Colonic mucosa (tissue), 4 donors: Measurements from ENCODE around the gene MBOAT7. TPM values are rescaled to one million over a fixed set of nuclear protein-coding genes. Genes with fewer than 3 reads are reported as not detected.
"Not testable (repeated sequence)": the region's sequence is repeated elsewhere in the genome, so short reads cannot be mapped to it uniquely, and the experiment has no call there.

Source experiments
- DNase-seq: peaks from one replicate; pipeline ENCODE4 v3.0.0-alpha.2; 2020
- H3K27ac ChIP-seq: fragments of 200-600 bp; one replicate; pipeline ENCODE4 v1.8.0; 2021
- H3K27me3 ChIP-seq: fragments of 200-600 bp; one replicate; pipeline ENCODE4 v1.8.0; 2021
- H3K36me3 ChIP-seq: fragments of 200-600 bp; one replicate; pipeline ENCODE4 v1.8.0; 2021
- H3K4me1 ChIP-seq: fragments of 200-600 bp; one replicate; pipeline ENCODE4 v1.8.0; 2021; ENCODE audit warnings: mild to moderate bottlenecking
- H3K4me3 ChIP-seq: fragments of 200-600 bp; one replicate; pipeline ENCODE4 v1.8.0; 2021
- H3K9ac ChIP-seq, 2 donors: one replicate each; pipeline ENCODE4 v1.7.0; 2013; ENCODE audit warnings: control low read depth in 2 of 2, low read depth in 2 of 2, low read length in 2 of 2
- H3K9me3 ChIP-seq: fragments of 200-600 bp; one replicate; pipeline ENCODE4 v1.8.0; 2021
- CTCF ChIP-seq: fragments of 200-600 bp; IDR thresholded peaks from one replicate; pipeline ENCODE4 v1.8.0; 2022; ENCODE audit warnings: antibody characterized with exemption, mild to moderate bottlenecking
- intact Hi-C: fragments of 100-400 bp; cut with DNase I; formaldehyde crosslinking; loops from one replicate; pipeline ENCODE4 v1.14.1; 2022
- total RNA-seq, 2 donors: library from RNA; stranded (reverse); fragmentation: NEBNext Ultra II Directional in 1 of 2; extraction: Animal tissue kit (Norgen Biotek cat#: 25700) in 1 of 2; gene quantifications; one replicate each; pipeline ENCODE4 v1.2.1, GENCODE V29; 2021
- donor health status: healthy.
- donor health status: DM: no; HTN: no; CAD: no.
- donor health status: DM: no; HTN: no; CAD: no.

MBOAT7 gene
- total RNA-seq, 2 donors from 2014 or later: 122 to 142 TPM

GRCh38 chr19:54223277-54223936 lies 34.0 kb upstream of the MBOAT7 start:
- DNase-seq, H3K27ac ChIP-seq, H3K9me3 ChIP-seq, H3K27me3 ChIP-seq, H3K36me3 ChIP-seq, H3K9ac ChIP-seq, intact Hi-C loops, H3K4me3 ChIP-seq, H3K4me1 ChIP-seq: not testable (repeated sequence)

GRCh38 chr19:54222474-54223276 lies 33.3 kb upstream of the MBOAT7 start, which contains the start of gene LILRB3:
Gene LILRB3, minus strand, starts transcription at chr19:54223007. Its CDS starts 31 bp downstream, at chr19:54222976.
- H3K36me3 ChIP-seq, H3K9me3 ChIP-seq, H3K27ac ChIP-seq, H3K4me3 ChIP-seq, H3K9ac ChIP-seq, intact Hi-C loops, H3K4me1 ChIP-seq, H3K27me3 ChIP-seq, DNase-seq: not testable (repeated sequence)

GRCh38 chr19:54221947-54222346 lies 32.6 kb upstream of the MBOAT7 start:
- H3K4me3 ChIP-seq, H3K4me1 ChIP-seq, DNase-seq, H3K27ac ChIP-seq, H3K36me3 ChIP-seq, H3K9ac ChIP-seq, intact Hi-C loops, H3K9me3 ChIP-seq, H3K27me3 ChIP-seq: not testable (repeated sequence)

- H3K9me3 ChIP-seq, DNase-seq, H3K9ac ChIP-seq, H3K27me3 ChIP-seq, H3K36me3 ChIP-seq, H3K27ac ChIP-seq, intact Hi-C loops, H3K4me3 ChIP-seq, H3K4me1 ChIP-seq: not testable (repeated sequence)
These were observed 30.3 kb upstream of the MBOAT7 start for GRCh38 chr19:54219702-54220101.

GRCh38 chr19:54218960-54219661 lies 29.7 kb upstream of the MBOAT7 start:
- Histone ChIP-seq H3K4me1 (no peaks in the 10 kb centered on the region), H3K9me3 (no peaks in the 10 kb centered on the region), H3K4me3 (no peak overlapping the region), H3K27ac (no peak overlapping the region), H3K36me3 (no peaks in the 10 kb centered on the region), H3K9ac (no peak overlapping the region), H3K27me3 (no peaks in the 10 kb centered on the region)
- intact Hi-C loops: no loop called here
- no peak for DNase-seq
- TF ChIP-seq CTCF: no peak

GRCh38 chr19:54218259-54218658 lies 28.9 kb upstream of the MBOAT7 start:
- TF ChIP-seq CTCF: no peak
- Histone ChIP-seq H3K27ac (no peak overlapping the region), H3K36me3 (no peaks in the 10 kb centered on the region), H3K9me3 (no peaks in the 10 kb centered on the region), H3K4me3 (no peak overlapping the region), H3K27me3 (no peaks in the 10 kb centered on the region), H3K4me1 (no peaks in the 10 kb centered on the region), H3K9ac (no peak overlapping the region)
- intact Hi-C loops: no loop called here
- no peak for DNase-seq

GRCh38 chr19:54217517-54218247 lies 28.3 kb upstream of the MBOAT7 start:
- H3K9me3 ChIP-seq, H3K27me3 ChIP-seq, intact Hi-C loops, DNase-seq, H3K36me3 ChIP-seq, H3K27ac ChIP-seq, H3K4me1 ChIP-seq, H3K4me3 ChIP-seq, H3K9ac ChIP-seq: not testable (repeated sequence)
